K562 (cell line): ENCODE data around the gene TTC23L. TPM values are rescaled to one million over a fixed set of nuclear protein-coding genes. Genes with fewer than 3 reads are reported as not detected.

Source experiments
- ATAC-seq: fragments of 200-7000 bp; cut with Tn5 transposase; 3 replicates; pipeline ENCODE4 v1.9.1; 2020; ENCODE audit warnings: moderate library complexity
- BruUV-seq: library from RNA; stranded (reverse); fragments of 400-500 nt; replicated peaks from 2 replicates; lab custom pipeline; 2021; lab: Mats Ljungman, UMichigan
- CTCF ChIA-PET: fragments of 300-600 bp; formaldehyde crosslinking; extraction: SDS; loops from one replicate; lab custom pipeline; 2021; ENCODE audit warnings: low intra/inter-chr PET ratio; lab: Yijun Ruan, JAX
- POLR2A ChIA-PET: fragments of 300-600, 350-650 bp; sonication (Branson Sonifier 250); formaldehyde crosslinking; extraction: SDS; loops from one replicate; lab custom pipeline; 2021; ENCODE audit warnings: antibody characterized with exemption, inconsistent platforms; lab: Yijun Ruan, JAX
- DNase-seq, 4 experiments: peaks; one replicate each; pipeline versions ENCODE4 v3.0.0 to v3.0.0-alpha.2; 2011 to 2018; ENCODE audit warnings: low spot score in 3 of 4, mixed read lengths in 3 of 4; ENCODE audit errors: extremely low read depth in 1 of 4
- FAIRE-seq: peaks from 2 replicates; lab custom pipeline; 2011; peaks lifted over from hg19 to GRCh38; lab: Jason Lieb, UNC
- H2AFZ ChIP-seq: 2 replicates; pipeline ENCODE4 v1.6.0; 2011; ENCODE audit warnings: low read depth, low read length, control low read depth, inconsistent platforms
- H3K27ac ChIP-seq: fragments of 200-600 bp; 3 replicates; pipeline ENCODE4 v1.8.0; 2011; ENCODE audit warnings: low read depth, mild to moderate bottlenecking, control low read depth, inconsistent platforms, low read length, moderate library complexity, mixed read lengths; ENCODE audit errors: extremely low read depth
- H3K27me3 ChIP-seq, 2 experiments: fragments of 300-600 bp in 1 of 2; 2 replicates in 1 of 2; 3 replicates in 1 of 2; pipeline versions ENCODE4 v1.6.0 to v1.8.0; 2011; ENCODE audit warnings: inconsistent platforms in 2 of 2, low read length in 2 of 2, mild to moderate bottlenecking in 1 of 2, mixed read lengths in 1 of 2, moderate library complexity in 1 of 2; ENCODE audit not compliant: control insufficient read depth in 2 of 2, insufficient read depth in 2 of 2
- H3K36me3 ChIP-seq: fragments of 300-600 bp; 3 replicates; pipeline ENCODE4 v1.8.0; 2011; ENCODE audit warnings: mild to moderate bottlenecking, low read length, inconsistent platforms; ENCODE audit not compliant: control insufficient read depth, insufficient read depth
- H3K4me1 ChIP-seq, 2 experiments: fragments of 200-600 bp in 1 of 2; replicated peaks in 1 of 2; 2 replicates in 1 of 2; 3 replicates in 1 of 2; pipeline versions ENCODE4 v1.5.1 to v1.8.0; 2011; ENCODE audit warnings: inconsistent platforms in 2 of 2, low read length in 2 of 2, mild to moderate bottlenecking in 1 of 2, mixed read lengths in 1 of 2, moderate library complexity in 1 of 2; ENCODE audit not compliant: control insufficient read depth in 2 of 2, insufficient read depth in 2 of 2
- H3K4me2 ChIP-seq: 2 replicates; pipeline ENCODE4 v1.6.1; 2011; ENCODE audit warnings: low read length, control low read depth, inconsistent platforms, mixed read lengths; ENCODE audit not compliant: insufficient read depth
- H3K4me3 ChIP-seq: fragments of 200-600 bp; sonication (generic), shearing (Covaris generic); 2 replicates; pipeline ENCODE4 v1.5.1; 2016; ENCODE audit warnings: control low read depth, inconsistent platforms
- H3K79me2 ChIP-seq: fragments of 200-600 bp; 3 replicates; pipeline ENCODE4 v1.8.0; 2011; ENCODE audit warnings: low read length, inconsistent platforms; ENCODE audit not compliant: control insufficient read depth, insufficient read depth
- H3K9ac ChIP-seq, 2 experiments: 2 replicates each; pipeline versions ENCODE4 v1.6.0 to v1.6.1; 2011; ENCODE audit warnings: low read depth in 2 of 2, low read length in 2 of 2, control low read depth in 1 of 2, inconsistent platforms in 1 of 2, mild to moderate bottlenecking in 1 of 2, mixed read lengths in 1 of 2; ENCODE audit not compliant: insufficient read depth in 1 of 2
- H3K9me1 ChIP-seq: one replicate; pipeline ENCODE4 v1.6.0; 2011; ENCODE audit warnings: inconsistent platforms, mild to moderate bottlenecking, low read length, moderate library complexity; ENCODE audit not compliant: control insufficient read depth, insufficient read depth
- H3K9me3 ChIP-seq: replicated peaks from 2 replicates; pipeline ENCODE4 v1.5.1; 2011; ENCODE audit warnings: low read depth, low read length, inconsistent platforms; ENCODE audit not compliant: control insufficient read depth, insufficient read depth
- H4K20me1 ChIP-seq: replicated peaks from 2 replicates; pipeline ENCODE4 v1.6.1; 2011; ENCODE audit warnings: low read length, inconsistent platforms, mixed read lengths; ENCODE audit not compliant: control insufficient read depth, insufficient read depth
- GTF2A2 ChIP-seq: IDR thresholded peaks from 2 replicates; pipeline ENCODE4 v1.6.1; 2016; ENCODE audit warnings: mild to moderate bottlenecking, missing genetic modification characterization, missing compliant biosample characterization
- MTA1 ChIP-seq: fragments of 450-650 bp; IDR thresholded peaks from 2 replicates; pipeline ENCODE4 v1.6.1; 2017; ENCODE audit warnings: borderline replicate concordance
- ZBTB1 ChIP-seq: sonication (generic); formaldehyde crosslinking; IDR thresholded peaks from 2 replicates; pipeline ENCODE4 v1.8.1; 2023; ENCODE audit warnings: missing genetic modification reagents, low read depth, mild to moderate bottlenecking, borderline replicate concordance
- ZNF253 ChIP-seq: fragments of 250-450 bp; sonication (Bioruptor Pico); conservative IDR thresholded peaks from 2 replicates; pipeline ENCODE4 v1.6.1; 2021; ENCODE audit warnings: mild to moderate bottlenecking
- whole genome bisulfite sequencing: fragments of 100-300 bp; shearing (Covaris generic); methylation state at CpG from one replicate; pipeline ENCODE4 v1.1.6; 2016; ENCODE audit warnings: low coverage, mixed read lengths; ENCODE audit not compliant: insufficient coverage; ENCODE audit errors: missing lambda C conversion rate; 5-methylcytosine and 5-hydroxymethylcytosine counted together
- in situ Hi-C: fragments of 300-500 bp; cut with MboI; formaldehyde crosslinking; loops from 4 replicates; pipeline ENCODE4 v1.15.0; 2018; ENCODE audit warnings: inconsistent platforms, mixed read lengths
- intact Hi-C: fragments of 100-400 bp; cut with micrococcal nuclease; formaldehyde crosslinking; loops from 2 replicates; pipeline ENCODE4 v1.14.2; 2022
- polyA plus RNA-seq, 8 experiments: library from polyadenylated mRNA; depleted of rRNA in 4 of 8; stranded (reverse) in 5 of 8; unstranded in 3 of 8; fragments of >200 nt; fragmentation: Nextera tagmentation in 2 of 8; fragmentation: Illumina TruSeq in 1 of 8; extraction: Ambion mirVana in 2 of 8; extraction: Trizol in 1 of 8; gene quantifications; 2 replicates each; pipeline versions ENCODE4 v1.2.1 to v1.2.3, GENCODE V29; 2011 to 2014; ENCODE audit warnings: inconsistent platforms in 1 of 8, missing spikeins in 1 of 8
- total RNA-seq, 7 experiments: library from RNA; depleted of rRNA in 6 of 7; stranded (reverse); fragments of >200 nt in 6 of 7; fragmentation: Illumina TruSeq in 2 of 7; extraction: Trizol in 2 of 7; gene quantifications; 2 replicates each; pipeline versions ENCODE4 v1.2.1 to v1.2.3, GENCODE V29; 2011 to 2021; ENCODE audit warnings: low replicate concordance in 1 of 7
- TF ChIP-seq, protein P1 (sequence below): sonication (generic); formaldehyde crosslinking; IDR thresholded peaks from 2 replicates; pipeline ENCODE4 v1.8.0; 2022; ENCODE audit warnings: missing genetic modification reagents, mild to moderate bottlenecking, borderline replicate concordance
- TF ChIP-seq, protein P2 (sequence below): IDR thresholded peaks from 2 replicates; pipeline ENCODE4 v1.6.1; 2014; ENCODE audit warnings: antibody characterized with exemption
- TF ChIP-seq, protein P3 (sequence below): sonication (generic); formaldehyde crosslinking; IDR thresholded peaks from 2 replicates; pipeline ENCODE4 v1.8.1; 2023; ENCODE audit warnings: mild to moderate bottlenecking, missing genetic modification reagents
- TF ChIP-seq, protein P4 (sequence below): fragments of 450-650 bp; formaldehyde crosslinking; IDR thresholded peaks from 2 replicates; pipeline ENCODE4 v1.4.0; 2020; ENCODE audit warnings: mild to moderate bottlenecking
- TF ChIP-seq, protein P5 (sequence below): fragments of 450-650 bp; formaldehyde crosslinking; IDR thresholded peaks from 2 replicates; pipeline ENCODE4 v1.4.0; 2020; ENCODE audit warnings: mild to moderate bottlenecking, moderate library complexity

TTC23L gene
- total and polyA plus RNA-seq, 9 of the 15 experiments (the other 6 are each of a cell fraction or from before 2014, with no cell fraction given): 0.03 to 0.32 (median 0.14) TPM; not detected in 2

DNA sequence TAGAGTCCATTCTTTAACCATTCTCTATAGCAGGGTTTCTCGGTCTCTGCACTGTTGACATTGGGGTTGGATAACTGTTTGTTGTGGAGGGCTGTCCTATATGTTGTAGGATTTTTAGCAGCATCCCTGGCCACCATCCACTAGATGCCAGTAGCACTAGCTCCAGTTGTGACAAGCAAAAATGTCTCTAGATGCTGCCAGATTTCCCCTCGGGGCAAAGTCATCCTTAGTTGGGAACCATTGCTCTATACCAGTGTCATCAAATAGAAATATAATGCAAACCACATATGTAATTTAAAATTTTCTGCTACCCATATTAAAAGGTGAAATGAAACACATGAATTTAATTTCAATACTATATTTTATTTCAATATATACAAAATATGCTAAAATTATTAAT, 2.9 kb downstream of the TTC23L start:
- Histone ChIP-seq H3K36me3 (no peaks in the 10 kb centered on the region), H3K4me2 (no peak overlapping the region), H3K27ac (no peak overlapping the region), H3K4me1 (peaks cover 0 to 14% of the 10 kb centered on the region in 2 experiments; a peak in 2 of 5 replicates), H3K27me3 (no peaks in the 10 kb centered on the region), H3K9me1 (no peaks in the 10 kb centered on the region), H3K79me2 (no peaks in the 10 kb centered on the region), H4K20me1 (no peaks in the 10 kb centered on the region), H3K9ac (no peak overlapping the region), H2AFZ (no peak overlapping the region), H3K4me3 (no peak overlapping the region), H3K9me3 (no peaks in the 10 kb centered on the region)
- FAIRE-seq: no peak
- no peak for DNase-seq
- in situ Hi-C loops (no loop called here), intact Hi-C loops (no loop called here)
- ATAC-seq: no peak
- WGBS: 30% methylated on average over 2 of the region's 2 CpGs
- no TSS peak for BruUV-seq
- POLR2A ChIA-PET: interaction anchor here (1.3 kb wide), 1 partner anchor 8 kb away, joined by 4 read pairs; no protein-coding TSS in a partner anchor
- CTCF ChIA-PET: no interaction called here
- TF ChIP-seq, protein P1, sequence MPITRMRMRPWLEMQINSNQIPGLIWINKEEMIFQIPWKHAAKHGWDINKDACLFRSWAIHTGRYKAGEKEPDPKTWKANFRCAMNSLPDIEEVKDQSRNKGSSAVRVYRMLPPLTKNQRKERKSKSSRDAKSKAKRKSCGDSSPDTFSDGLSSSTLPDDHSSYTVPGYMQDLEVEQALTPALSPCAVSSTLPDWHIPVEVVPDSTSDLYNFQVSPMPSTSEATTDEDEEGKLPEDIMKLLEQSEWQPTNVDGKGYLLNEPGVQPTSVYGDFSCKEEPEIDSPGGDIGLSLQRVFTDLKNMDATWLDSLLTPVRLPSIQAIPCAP (CRISPR knock-in tag): no peak
- no peak for TF ChIP-seq GTF2A2 (tag)
- TF ChIP-seq, protein P2, sequence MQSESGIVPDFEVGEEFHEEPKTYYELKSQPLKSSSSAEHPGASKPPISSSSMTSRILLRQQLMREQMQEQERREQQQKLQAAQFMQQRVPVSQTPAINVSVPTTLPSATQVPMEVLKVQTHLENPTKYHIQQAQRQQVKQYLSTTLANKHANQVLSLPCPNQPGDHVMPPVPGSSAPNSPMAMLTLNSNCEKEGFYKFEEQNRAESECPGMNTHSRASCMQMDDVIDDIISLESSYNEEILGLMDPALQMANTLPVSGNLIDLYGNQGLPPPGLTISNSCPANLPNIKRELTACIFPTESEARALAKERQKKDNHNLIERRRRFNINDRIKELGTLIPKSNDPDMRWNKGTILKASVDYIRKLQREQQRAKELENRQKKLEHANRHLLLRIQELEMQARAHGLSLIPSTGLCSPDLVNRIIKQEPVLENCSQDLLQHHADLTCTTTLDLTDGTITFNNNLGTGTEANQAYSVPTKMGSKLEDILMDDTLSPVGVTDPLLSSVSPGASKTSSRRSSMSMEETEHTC: no peak
- no peak for TF ChIP-seq MTA1
- TF ChIP-seq, protein P3, sequence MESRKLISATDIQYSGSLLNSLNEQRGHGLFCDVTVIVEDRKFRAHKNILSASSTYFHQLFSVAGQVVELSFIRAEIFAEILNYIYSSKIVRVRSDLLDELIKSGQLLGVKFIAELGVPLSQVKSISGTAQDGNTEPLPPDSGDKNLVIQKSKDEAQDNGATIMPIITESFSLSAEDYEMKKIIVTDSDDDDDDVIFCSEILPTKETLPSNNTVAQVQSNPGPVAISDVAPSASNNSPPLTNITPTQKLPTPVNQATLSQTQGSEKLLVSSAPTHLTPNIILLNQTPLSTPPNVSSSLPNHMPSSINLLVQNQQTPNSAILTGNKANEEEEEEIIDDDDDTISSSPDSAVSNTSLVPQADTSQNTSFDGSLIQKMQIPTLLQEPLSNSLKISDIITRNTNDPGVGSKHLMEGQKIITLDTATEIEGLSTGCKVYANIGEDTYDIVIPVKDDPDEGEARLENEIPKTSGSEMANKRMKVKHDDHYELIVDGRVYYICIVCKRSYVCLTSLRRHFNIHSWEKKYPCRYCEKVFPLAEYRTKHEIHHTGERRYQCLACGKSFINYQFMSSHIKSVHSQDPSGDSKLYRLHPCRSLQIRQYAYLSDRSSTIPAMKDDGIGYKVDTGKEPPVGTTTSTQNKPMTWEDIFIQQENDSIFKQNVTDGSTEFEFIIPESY: no peak
- TF ChIP-seq ZBTB1 (CRISPR knock-in tag): no peak
- TF ChIP-seq, protein P4, sequence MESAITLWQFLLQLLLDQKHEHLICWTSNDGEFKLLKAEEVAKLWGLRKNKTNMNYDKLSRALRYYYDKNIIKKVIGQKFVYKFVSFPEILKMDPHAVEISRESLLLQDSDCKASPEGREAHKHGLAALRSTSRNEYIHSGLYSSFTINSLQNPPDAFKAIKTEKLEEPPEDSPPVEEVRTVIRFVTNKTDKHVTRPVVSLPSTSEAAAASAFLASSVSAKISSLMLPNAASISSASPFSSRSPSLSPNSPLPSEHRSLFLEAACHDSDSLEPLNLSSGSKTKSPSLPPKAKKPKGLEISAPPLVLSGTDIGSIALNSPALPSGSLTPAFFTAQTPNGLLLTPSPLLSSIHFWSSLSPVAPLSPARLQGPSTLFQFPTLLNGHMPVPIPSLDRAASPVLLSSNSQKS: no peak
- TF ChIP-seq, protein P5, sequence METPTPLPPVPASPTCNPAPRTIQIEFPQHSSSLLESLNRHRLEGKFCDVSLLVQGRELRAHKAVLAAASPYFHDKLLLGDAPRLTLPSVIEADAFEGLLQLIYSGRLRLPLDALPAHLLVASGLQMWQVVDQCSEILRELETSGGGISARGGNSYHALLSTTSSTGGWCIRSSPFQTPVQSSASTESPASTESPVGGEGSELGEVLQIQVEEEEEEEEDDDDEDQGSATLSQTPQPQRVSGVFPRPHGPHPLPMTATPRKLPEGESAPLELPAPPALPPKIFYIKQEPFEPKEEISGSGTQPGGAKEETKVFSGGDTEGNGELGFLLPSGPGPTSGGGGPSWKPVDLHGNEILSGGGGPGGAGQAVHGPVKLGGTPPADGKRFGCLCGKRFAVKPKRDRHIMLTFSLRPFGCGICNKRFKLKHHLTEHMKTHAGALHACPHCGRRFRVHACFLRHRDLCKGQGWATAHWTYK (CRISPR knock-in tag): no peak
- TF ChIP-seq ZNF253 (CRISPR knock-in tag): no peak
